HG02938 (cell line): Measurements from ENCODE around the gene NSD1.
A peak's percentile ranks its signal among the peaks of the same experiment; 100 is the strongest.

Experiments
- ATAC-seq: cut with Tn5 transposase; IDR thresholded peaks from one replicate; pipeline ENCODE4 v1.9.1; 2021; ENCODE audit warnings: mild to moderate bottlenecking, moderate library complexity; ENCODE audit not compliant: unreplicated experiment

The NSD1 gene

DNA sequence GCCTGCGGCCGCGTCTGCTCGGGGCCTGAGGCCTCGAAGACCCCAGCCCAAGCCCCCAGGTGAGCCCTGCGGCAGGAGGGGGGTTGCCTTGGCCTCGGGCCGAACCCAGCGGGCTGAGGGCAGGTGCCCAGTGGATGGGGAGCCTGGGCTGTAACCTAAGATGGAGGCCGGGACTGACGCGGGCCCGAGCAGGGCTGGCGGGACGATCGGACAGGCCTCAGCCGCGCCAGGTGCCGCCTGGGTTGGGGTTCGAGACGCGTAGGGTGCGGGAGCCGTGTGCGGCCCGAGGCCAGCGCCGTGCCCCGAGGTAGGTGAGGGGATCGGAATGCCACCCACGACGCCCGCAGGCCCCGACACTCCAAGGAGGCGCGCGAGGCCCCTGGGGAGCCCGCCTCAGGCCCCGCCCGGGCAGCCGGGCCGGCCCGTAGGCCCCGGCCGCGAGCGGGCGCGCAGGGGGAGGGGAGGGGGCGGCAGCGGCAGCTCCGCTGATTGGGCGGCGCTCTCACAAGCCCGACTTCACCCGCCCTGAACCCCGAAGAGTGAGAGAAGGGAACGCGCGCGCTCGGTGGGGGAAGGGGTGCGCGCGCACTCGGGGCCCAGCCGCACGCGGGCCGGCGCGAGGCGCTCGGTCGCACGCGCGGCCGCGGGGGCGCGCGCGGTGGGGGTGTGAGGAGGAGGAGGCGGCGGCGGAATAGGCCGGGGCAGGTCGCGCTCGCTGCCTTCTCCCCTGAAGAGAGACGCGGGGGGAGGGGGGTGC lies at the start of gene NSD1:
Gene NSD1, plus strand, starts transcription at position 678 of the 757 bp plus-strand sequence. CDS start 1,331 bp downstream, outside the sequence.
- peak; percentile 45 for ATAC-seq

- no peak for ATAC-seq
Measured at GRCh38 chr5:177084175-177084574, 49.4 kb upstream of the NSD1 start.

DNA sequence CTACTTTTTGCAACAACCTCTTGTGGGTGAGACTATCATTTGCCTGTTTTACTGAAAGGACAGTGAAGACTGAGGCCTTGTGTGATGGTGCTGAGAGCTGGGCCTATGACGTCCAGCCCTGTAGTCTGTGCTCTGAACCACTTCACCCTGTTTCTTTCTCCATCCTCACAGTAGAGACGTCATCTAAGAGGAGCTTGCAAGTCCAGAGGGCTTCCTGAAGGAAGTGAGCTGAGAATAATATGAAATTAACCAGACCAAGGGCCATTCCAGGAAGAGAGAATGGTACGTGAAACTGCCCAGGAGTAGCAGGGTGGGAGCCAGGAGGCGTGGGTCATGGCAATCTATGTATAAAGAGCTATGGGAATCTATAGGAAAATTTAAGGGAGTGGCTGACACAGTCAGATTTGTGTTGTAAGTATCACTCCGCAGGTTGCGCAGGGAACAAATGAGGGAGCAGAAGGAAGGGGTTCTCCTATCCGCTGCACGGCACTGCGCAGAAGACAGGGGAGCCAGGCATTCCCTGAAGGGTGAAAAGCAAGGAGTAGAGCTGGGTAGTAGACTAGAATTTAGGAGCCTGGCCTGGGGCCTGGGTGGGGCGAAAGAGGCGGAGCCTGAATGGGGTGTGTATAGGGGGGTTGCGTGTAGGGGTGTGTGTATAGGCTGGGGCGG lies 47.5 kb upstream of the NSD1 start:
- no peak for ATAC-seq

GRCh38 chr5:177086654-177087397 lies 46.7 kb upstream of the NSD1 start, which contains the start of gene FGFR4:
TSS of gene FGFR4 (plus strand) at chr5:177086915. CDS start at chr5:177089603, 2,688 bp downstream.
- ATAC-seq, result peak; percentile 63

- no peak for ATAC-seq
Measured at GRCh38 chr5:177087398-177088005, 46.1 kb upstream of the NSD1 start.

- no peak for ATAC-seq
Measured at GRCh38 chr5:177089127-177089526, 44.4 kb upstream of the NSD1 start.

DNA sequence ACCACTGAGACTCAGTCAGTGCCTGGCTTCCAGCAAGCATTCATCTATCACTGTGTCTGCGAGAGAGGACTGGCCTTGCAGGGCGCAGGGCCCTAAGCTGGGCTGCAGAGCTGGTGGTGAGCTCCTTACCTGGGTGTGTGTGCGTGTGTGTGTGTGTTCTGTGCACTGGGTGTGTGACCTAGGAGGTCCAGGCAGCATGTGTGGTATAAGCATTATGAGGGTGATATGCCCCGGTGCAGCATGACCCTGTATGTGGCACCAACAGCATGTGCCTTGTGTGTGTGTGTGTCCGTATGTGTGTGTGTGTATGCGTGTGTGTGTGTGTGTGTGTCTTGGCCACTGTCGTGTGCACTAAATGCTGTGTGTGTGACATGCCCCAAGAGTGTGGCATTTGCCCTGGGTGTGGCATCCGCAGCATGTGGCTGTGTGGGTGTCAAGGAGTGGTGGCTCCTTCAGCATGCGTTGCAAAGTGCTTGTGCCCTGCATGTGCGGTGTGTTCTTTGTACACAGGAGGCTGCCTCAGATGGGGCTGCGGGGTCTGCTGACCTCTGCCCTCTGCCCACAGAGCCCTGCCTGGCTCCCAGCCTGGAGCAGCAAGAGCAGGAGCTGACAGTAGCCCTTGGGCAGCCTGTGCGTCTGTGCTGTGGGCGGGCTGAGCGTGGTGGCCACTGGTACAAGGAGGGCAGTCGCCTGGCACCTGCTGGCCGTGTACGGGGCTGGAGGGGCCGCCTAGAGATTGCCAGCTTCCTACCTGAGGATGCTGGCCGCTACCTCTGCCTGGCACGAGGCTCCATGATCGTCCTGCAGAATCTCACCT lies 43.5 kb upstream of the NSD1 start:
- ATAC-seq, result no peak

DNA sequence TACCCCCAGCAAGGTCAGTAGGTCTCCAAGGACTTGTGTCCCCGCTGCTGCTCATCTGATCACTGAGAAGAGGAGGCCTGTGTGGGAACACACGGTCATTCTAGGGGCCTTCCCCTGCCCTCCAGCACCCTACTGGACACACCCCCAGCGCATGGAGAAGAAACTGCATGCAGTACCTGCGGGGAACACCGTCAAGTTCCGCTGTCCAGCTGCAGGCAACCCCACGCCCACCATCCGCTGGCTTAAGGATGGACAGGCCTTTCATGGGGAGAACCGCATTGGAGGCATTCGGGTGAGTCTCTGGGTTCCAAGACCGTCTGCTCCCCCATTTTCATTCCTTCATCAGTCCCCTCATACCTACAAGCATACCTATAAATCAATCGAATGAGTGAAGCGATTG lies 42.8 kb upstream of the NSD1 start:
- ATAC-seq, result no peak

GRCh38 chr5:177091232-177091631 lies 42.3 kb upstream of the NSD1 start:
- ATAC-seq, result no peak

DNA sequence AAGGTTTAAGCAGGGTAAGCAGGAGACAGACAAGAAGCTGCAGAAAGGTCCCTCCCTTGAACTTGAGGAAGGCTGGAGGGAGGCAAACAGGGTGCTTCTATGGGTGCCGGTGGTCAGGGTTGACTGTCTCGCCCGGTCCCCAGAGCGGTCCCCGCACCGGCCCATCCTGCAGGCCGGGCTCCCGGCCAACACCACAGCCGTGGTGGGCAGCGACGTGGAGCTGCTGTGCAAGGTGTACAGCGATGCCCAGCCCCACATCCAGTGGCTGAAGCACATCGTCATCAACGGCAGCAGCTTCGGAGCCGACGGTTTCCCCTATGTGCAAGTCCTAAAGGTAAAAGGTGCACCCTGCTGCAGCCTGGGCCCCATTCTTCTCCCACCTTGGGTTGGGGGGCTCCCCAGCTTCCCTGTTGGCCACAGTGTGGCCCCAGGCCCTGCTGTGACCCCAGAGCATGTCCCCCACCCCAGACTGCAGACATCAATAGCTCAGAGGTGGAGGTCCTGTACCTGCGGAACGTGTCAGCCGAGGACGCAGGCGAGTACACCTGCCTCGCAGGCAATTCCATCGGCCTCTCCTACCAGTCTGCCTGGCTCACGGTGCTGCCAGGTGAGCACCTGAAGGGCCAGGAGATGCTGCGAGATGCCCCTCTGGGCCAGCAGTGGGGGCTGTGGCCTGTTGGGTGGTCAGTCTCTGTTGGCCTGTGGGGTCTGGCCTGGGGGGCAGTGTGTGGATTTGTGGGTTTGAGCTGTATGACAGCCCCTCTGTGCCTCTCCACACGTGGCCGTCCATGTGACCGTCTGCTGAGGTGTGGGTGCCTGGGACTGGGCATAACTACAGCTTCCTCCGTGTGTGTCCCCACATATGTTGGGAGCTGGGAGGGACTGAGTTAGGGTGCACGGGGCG lies 41.1 kb upstream of the NSD1 start:
- ATAC-seq, result no peak

DNA sequence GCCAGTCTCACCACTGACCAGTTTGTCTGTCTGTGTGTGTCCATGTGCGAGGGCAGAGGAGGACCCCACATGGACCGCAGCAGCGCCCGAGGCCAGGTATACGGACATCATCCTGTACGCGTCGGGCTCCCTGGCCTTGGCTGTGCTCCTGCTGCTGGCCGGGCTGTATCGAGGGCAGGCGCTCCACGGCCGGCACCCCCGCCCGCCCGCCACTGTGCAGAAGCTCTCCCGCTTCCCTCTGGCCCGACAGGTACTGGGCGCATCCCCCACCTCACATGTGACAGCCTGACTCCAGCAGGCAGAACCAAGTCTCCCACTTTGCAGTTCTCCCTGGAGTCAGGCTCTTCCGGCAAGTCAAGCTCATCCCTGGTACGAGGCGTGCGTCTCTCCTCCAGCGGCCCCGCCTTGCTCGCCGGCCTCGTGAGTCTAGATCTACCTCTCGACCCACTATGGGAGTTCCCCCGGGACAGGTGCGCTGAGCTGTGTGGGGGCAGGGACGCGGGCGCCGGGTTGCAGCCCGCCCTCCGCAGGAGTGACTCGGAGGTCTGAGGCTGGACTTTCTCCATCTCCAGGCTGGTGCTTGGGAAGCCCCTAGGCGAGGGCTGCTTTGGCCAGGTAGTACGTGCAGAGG lies 40.4 kb upstream of the NSD1 start:
- ATAC-seq, result no peak

DNA sequence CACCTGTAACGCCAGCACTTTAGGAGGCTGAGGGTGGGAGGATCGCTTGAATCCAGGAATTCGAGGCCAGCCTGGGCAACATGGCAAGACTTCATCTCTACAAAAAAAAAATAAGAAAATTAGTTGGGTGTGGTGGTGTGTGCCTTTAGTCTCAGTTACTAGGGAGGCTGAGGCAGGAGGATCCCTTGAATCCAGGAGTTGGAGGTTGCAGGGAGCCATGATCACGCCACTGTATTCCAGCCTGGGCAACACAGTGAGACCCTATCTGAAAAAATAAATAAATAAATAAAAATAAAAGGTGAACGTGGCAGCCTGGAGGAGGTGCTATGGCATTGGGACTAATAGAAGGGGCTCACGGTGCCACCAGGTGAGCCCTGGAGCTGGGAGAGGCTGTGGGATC lies 39.8 kb upstream of the NSD1 start:
- no peak for ATAC-seq

- no peak for ATAC-seq
Measured at GRCh38 chr5:177094224-177095087, 39.1 kb upstream of the NSD1 start.

DNA sequence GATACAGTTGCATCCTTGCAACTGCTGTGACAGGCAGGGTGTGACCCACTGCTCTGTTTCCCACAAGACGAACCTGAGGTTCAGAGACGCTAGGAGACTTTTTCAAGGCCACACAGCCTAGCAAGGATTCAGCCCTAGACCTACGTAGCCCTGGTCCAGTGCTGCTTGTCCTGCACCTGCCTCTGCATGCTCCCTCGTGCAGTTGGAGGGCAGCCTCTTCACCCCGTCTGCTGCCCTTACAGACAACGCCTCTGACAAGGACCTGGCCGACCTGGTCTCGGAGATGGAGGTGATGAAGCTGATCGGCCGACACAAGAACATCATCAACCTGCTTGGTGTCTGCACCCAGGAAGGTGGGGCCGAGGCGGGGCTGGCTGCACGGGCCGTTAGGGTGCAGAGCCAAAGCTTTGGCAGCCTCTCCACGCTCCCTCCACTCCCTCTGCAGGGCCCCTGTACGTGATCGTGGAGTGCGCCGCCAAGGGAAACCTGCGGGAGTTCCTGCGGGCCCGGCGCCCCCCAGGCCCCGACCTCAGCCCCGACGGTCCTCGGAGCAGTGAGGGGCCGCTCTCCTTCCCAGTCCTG lies 38.4 kb upstream of the NSD1 start:
- no peak for ATAC-seq

DNA sequence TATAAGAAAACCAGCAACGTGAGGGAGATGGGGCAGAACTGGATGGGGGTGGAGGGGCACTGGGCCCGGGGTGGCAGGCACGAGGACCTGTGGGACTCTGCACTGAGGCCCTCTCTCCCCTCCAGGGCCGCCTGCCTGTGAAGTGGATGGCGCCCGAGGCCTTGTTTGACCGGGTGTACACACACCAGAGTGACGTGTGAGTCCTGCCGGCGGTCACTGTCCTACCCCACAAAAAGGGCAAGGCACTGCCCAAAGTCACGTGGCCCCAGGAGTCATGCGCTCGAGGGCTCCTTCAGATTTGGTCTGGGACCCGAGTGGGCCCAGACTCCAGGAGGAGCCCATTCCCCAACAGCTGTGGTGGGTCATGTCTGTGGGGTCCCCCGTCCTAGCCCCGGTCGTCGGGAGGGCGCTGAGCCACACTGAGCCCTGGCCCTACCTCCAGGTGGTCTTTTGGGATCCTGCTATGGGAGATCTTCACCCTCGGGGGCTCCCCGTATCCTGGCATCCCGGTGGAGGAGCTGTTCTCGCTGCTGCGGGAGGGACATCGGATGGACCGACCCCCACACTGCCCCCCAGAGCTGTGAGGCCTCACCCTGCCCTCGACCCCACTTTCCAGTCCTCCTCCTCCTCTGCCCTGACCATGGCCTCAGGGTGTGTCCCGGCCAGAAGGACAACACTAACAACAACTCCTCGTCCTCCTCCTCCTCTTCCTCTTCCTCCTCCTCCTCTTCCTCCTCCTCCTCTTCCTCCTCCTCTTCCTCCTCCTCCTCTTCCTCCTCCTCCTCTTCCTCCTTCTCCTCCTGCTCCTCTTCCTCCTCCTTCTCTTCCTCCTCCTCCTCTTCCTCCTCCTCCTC lies 37.2 kb upstream of the NSD1 start:
- ATAC-seq, result no peak
